ENCODE measurements around the gene P4HB. TPM values are rescaled to one million over a fixed set of nuclear protein-coding genes. Genes with fewer than 3 reads are reported as not detected.
A peak's percentile ranks its signal among the peaks of the same experiment; 100 is the strongest.

Gene P4HB
- total and polyA plus RNA-seq, 2 experiments from 2014 or later = 206 to 620 TPM

DNA sequence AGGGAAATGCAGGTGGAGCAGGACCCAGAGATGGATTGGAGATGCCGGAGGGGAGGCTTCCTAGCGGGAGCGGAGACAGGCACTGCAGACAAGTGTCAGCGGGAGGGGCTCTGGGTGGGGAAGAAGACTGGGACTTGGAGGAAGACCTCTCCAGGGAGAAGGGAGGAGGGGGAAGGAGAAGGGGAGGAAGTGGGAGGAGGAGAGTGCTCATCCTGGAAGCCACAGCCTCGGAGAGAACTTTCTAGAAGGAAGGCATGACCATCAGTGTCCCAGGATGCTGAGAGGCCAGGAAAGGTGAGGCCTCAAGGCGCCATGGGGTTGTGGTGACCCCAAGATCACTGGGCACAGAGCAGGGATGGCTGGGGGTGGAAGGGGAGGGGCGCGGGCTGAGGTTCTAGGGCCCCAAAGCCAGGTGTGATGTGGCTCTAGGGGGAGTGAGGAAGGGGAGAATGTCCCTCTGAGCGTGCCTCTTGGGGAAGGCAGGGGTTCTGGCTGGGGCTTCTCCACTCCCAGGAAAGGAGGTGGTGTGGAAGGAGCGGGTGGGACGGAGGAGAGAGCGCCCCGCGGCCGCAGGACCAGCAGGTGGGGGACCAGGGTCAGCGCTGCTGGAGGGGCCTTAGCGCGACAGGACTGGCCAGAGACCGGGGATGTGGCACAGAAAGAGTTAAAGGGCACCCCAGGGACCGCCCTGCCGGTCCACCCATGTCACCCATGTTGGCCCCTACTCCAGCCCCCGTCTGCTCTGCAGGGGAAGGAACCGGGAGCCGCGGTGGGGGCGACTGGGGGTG, 57.3 kb downstream of the P4HB start:
- Histone ChIP-seq H3K79me2 (replicated peaks; ENCODE audit: insufficient read depth) (no peaks in the 10 kb centered on the region), H3K27me3 (ENCODE audit: insufficient read depth) (peaks cover 65% of the 10 kb centered on the region), H3K4me1 (ENCODE audit: insufficient read depth) (no peaks in the 10 kb centered on the region; the same call in 1 of the 2 replicates), H3K36me3 (ENCODE audit: insufficient read depth) (no peaks in the 10 kb centered on the region), H3K4me3 (peak overlapping the region; percentile 60; the same call in 1 of the 2 replicates), H3K27ac (ENCODE audit: low read depth) (no peak overlapping the region), H3F3A (replicated peaks; ENCODE audit: low read depth) (no peaks in the 10 kb centered on the region), H3K4me2 (peak overlapping the region; percentile 85), H3K9me2 (ENCODE audit: insufficient read depth) (no peaks in the 10 kb centered on the region), H2AFZ (peak overlapping the region; percentile 59; the same call in 1 of the 2 replicates), H4K20me1 (replicated peaks; ENCODE audit: insufficient read depth) (no peaks in the 10 kb centered on the region)
- H3K36me3 Mint-ChIP-seq (ENCODE audit: low read depth) = peaks cover 5% of the 10 kb centered on the region; the same call in 1 of the 3 replicates
- TF ChIP-seq, protein P1, sequence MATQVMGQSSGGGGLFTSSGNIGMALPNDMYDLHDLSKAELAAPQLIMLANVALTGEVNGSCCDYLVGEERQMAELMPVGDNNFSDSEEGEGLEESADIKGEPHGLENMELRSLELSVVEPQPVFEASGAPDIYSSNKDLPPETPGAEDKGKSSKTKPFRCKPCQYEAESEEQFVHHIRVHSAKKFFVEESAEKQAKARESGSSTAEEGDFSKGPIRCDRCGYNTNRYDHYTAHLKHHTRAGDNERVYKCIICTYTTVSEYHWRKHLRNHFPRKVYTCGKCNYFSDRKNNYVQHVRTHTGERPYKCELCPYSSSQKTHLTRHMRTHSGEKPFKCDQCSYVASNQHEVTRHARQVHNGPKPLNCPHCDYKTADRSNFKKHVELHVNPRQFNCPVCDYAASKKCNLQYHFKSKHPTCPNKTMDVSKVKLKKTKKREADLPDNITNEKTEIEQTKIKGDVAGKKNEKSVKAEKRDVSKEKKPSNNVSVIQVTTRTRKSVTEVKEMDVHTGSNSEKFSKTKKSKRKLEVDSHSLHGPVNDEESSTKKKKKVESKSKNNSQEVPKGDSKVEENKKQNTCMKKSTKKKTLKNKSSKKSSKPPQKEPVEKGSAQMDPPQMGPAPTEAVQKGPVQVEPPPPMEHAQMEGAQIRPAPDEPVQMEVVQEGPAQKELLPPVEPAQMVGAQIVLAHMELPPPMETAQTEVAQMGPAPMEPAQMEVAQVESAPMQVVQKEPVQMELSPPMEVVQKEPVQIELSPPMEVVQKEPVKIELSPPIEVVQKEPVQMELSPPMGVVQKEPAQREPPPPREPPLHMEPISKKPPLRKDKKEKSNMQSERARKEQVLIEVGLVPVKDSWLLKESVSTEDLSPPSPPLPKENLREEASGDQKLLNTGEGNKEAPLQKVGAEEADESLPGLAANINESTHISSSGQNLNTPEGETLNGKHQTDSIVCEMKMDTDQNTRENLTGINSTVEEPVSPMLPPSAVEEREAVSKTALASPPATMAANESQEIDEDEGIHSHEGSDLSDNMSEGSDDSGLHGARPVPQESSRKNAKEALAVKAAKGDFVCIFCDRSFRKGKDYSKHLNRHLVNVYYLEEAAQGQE (IDR thresholded peaks at IDR 0.05; ENCODE audit: unreplicated experiment) = no peak
- TF ChIP-seq EZH2 (IDR thresholded peaks at IDR 0.05; ENCODE audit: low read depth, unreplicated experiment) = peak; percentile 63
- no peak for ATAC-seq
- DNase-seq (ENCODE audit: low spot score) = peak; percentile 23
- peak overlapping the region; percentile 55 for H3K4me3 Mint-ChIP-seq
- H3K4me1 Mint-ChIP-seq = no peaks in the 10 kb centered on the region
- peaks cover 12% of the 10 kb centered on the region for H3K9me3 Mint-ChIP-seq
- H3K27me3 Mint-ChIP-seq (ENCODE audit: insufficient read depth, low read depth, poor library complexity) = peaks cover 52% of the 10 kb centered on the region
- H3K27ac Mint-ChIP-seq = no peak overlapping the region

DNA sequence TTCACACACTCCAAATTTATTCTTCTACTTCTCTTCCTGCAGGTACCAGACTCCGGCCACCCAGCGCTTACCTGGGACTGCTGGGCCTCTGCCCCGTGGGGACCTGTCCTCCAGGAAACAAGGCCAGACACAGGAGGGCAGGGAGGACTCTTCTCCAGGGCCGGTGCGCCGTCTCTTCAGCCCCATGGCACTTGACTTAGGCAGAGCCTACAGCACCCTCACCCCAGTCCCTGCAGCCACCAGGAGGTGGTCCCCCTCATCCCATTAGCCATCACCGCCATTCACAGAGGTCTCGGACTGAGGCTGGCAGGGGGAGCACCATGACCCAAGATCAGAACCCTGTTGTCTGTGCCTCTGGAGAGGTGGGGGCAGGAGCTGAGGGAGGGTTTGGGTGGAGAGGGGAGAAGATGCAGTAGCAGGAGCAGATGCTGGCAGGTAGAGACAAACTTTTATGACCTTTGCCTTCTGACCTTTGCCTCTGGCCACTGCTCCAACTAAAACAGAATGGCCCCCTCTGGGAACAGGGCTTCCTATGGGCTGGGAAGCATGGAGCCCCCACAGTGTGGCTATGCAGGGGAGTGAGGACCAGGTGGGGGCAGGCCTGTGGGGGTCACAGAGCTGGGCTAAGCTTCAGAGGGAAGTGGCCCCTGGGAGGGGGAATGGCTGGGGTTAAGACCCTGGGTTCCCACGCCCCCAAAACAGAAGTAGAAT, 58.1 kb downstream of the P4HB start:
- no peak for ATAC-seq
- H3K27ac ChIP-seq (ENCODE audit: low read depth) = no peak overlapping the region
- no peaks in the 10 kb centered on the region for H4K20me1 ChIP-seq (replicated peaks; ENCODE audit: insufficient read depth)
- H3K9me2 ChIP-seq (ENCODE audit: insufficient read depth) = no peaks in the 10 kb centered on the region
- H3K9me3 Mint-ChIP-seq = peaks cover 12% of the 10 kb centered on the region
- H3K36me3 Mint-ChIP-seq (ENCODE audit: low read depth) = peaks cover 5% of the 10 kb centered on the region; the same call in 1 of the 3 replicates
- peaks cover 65% of the 10 kb centered on the region for H3K27me3 ChIP-seq (ENCODE audit: insufficient read depth)
- H3K4me3 ChIP-seq = no peak overlapping the region
- peaks cover 47% of the 10 kb centered on the region for H3K27me3 Mint-ChIP-seq (ENCODE audit: insufficient read depth, low read depth, poor library complexity)
- peak overlapping the region; percentile 42; the same call in 1 of the 3 replicates for H3K4me3 Mint-ChIP-seq
- no peak overlapping the region for H2AFZ ChIP-seq
- no peaks in the 10 kb centered on the region for H3K4me1 Mint-ChIP-seq
- no peak overlapping the region for H3K27ac Mint-ChIP-seq
- H3K4me2 ChIP-seq = no peak overlapping the region
- no peaks in the 10 kb centered on the region for H3K79me2 ChIP-seq (replicated peaks; ENCODE audit: insufficient read depth)
- DNase-seq (ENCODE audit: low spot score) = no peak
- no peaks in the 10 kb centered on the region for H3F3A ChIP-seq (replicated peaks; ENCODE audit: low read depth)
- no peaks in the 10 kb centered on the region; the same call in 1 of the 2 replicates for H3K4me1 ChIP-seq (ENCODE audit: insufficient read depth)
- H3K36me3 ChIP-seq (ENCODE audit: insufficient read depth) = no peaks in the 10 kb centered on the region
- TF ChIP-seq ZNF114 (CRISPR knock-in tag; IDR thresholded peaks at IDR 0.05) (no peak), STAT1 (IDR thresholded peaks at IDR 0.05; ENCODE audit: unreplicated experiment) (no peak), POLR2AphosphoS5 (IDR thresholded peaks at IDR 0.05; ENCODE audit: low read depth) (no peak), CREB1 (CRISPR knock-in tag; IDR thresholded peaks at IDR 0.05; ENCODE audit: low read depth) (no peak), EZH2 (IDR thresholded peaks at IDR 0.05; ENCODE audit: low read depth, unreplicated experiment) (no peak), JUNB (IDR thresholded peaks at IDR 0.05; ENCODE audit: unreplicated experiment) (no peak), ZNF331 (CRISPR knock-in tag; IDR thresholded peaks at IDR 0.05; ENCODE audit: low read depth) (no peak), EZH2phosphoT487 (IDR thresholded peaks at IDR 0.05; ENCODE audit: unreplicated experiment) (no peak)
- TF ChIP-seq, protein P2, sequence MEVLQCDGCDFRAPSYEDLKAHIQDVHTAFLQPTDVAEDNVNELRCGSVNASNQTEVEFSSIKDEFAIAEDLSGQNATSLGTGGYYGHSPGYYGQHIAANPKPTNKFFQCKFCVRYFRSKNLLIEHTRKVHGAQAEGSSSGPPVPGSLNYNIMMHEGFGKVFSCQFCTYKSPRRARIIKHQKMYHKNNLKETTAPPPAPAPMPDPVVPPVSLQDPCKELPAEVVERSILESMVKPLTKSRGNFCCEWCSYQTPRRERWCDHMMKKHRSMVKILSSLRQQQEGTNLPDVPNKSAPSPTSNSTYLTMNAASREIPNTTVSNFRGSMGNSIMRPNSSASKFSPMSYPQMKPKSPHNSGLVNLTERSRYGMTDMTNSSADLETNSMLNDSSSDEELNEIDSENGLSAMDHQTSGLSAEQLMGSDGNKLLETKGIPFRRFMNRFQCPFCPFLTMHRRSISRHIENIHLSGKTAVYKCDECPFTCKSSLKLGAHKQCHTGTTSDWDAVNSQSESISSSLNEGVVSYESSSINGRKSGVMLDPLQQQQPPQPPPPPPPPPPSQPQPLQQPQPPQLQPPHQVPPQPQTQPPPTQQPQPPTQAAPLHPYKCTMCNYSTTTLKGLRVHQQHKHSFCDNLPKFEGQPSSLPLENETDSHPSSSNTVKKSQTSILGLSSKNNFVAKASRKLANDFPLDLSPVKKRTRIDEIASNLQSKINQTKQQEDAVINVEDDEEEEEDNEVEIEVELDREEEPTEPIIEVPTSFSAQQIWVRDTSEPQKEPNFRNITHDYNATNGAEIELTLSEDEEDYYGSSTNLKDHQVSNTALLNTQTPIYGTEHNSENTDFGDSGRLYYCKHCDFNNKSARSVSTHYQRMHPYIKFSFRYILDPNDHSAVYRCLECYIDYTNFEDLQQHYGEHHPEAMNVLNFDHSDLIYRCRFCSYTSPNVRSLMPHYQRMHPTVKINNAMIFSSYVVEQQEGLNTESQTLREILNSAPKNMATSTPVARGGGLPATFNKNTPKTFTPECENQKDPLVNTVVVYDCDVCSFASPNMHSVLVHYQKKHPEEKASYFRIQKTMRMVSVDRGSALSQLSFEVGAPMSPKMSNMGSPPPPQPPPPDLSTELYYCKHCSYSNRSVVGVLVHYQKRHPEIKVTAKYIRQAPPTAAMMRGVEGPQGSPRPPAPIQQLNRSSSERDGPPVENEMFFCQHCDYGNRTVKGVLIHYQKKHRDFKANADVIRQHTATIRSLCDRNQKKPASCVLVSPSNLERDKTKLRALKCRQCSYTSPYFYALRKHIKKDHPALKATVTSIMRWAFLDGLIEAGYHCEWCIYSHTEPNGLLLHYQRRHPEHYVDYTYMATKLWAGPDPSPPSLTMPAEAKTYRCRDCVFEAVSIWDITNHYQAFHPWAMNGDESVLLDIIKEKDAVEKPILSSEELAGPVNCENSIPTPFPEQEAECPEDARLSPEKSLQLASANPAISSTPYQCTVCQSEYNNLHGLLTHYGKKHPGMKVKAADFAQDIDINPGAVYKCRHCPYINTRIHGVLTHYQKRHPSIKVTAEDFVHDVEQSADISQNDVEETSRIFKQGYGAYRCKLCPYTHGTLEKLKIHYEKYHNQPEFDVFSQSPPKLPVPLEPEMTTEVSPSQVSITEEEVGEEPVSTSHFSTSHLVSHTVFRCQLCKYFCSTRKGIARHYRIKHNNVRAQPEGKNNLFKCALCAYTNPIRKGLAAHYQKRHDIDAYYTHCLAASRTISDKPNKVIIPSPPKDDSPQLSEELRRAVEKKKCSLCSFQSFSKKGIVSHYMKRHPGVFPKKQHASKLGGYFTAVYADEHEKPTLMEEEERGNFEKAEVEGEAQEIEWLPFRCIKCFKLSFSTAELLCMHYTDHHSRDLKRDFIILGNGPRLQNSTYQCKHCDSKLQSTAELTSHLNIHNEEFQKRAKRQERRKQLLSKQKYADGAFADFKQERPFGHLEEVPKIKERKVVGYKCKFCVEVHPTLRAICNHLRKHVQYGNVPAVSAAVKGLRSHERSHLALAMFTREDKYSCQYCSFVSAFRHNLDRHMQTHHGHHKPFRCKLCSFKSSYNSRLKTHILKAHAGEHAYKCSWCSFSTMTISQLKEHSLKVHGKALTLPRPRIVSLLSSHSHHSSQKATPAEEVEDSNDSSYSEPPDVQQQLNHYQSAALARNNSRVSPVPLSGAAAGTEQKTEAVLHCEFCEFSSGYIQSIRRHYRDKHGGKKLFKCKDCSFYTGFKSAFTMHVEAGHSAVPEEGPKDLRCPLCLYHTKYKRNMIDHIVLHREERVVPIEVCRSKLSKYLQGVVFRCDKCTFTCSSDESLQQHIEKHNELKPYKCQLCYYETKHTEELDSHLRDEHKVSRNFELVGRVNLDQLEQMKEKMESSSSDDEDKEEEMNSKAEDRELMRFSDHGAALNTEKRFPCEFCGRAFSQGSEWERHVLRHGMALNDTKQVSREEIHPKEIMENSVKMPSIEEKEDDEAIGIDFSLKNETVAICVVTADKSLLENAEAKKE (CRISPR knock-in tag; IDR thresholded peaks at IDR 0.05) = no peak

Measured in GM23338 (cell line).